Stimulated activated CD4-positive, alpha-beta T cell treated with anti-CD3 and anti-CD28 coated beads, TNF-alpha, amount 100 ng/mL, for 48 hours (primary cell): ENCODE results near the gene NBEAL1.
A peak's percentile ranks its signal among the peaks of the same experiment; 100 is the strongest.
"Not testable (repeated sequence)": the region's sequence is repeated elsewhere in the genome, so short reads cannot be mapped to it uniquely, and the experiment has no call there.

ENCODE experiments used
- DNase-seq, 3 donors: peaks; one replicate each; pipeline ENCODE4 v3.0.0-alpha.2; 2020; ENCODE audit warnings: low read depth in 3 of 3

NBEAL1 gene

DNA sequence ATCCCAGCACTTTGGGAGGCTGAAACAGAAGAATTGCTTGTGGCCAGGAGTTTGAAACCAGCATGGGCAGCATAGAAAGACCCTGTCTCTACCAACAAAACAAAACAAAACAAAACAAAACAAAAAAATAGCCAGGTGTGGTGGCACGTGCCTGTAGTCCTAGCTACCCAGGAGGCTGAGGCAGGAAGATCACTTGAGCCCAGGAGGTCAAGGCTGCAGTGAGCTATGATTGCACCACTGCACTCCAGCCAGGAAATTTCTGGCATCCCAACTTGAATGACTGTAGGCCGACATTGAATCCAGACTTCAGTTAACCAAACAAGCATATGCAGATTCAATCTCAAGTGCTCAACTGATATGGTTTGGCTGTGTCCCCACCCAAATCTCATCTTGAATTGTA is 215.0 kb downstream of the NBEAL1 start:
- not testable (repeated sequence) for DNase-seq

- DNase-seq = no peak
These were observed 222.9 kb downstream of the NBEAL1 start for GRCh38 chr2:203237346-203238238.

DNA sequence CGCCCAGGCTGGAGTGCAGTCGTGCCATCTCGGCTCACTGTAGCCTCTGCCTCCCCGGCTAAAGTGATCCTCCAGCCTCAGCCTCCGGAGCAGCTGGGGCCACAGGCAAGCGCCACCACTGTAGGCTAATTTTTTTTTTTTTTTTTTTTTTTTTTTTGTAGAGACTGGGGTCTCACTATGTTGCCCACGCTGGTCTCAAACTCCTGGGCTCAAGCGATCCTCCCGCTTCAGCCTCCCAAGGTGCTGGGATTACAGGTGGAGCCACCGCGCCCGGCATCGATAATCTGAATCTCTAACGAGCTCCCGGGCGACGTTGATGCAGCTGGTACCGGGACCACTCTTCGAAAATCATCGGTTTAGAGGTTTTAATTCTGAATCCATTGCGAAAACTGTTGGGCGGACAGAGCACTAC is 223.6 kb downstream of the NBEAL1 start:
- DNase-seq = peak in 1 of 3 donors; percentile 1

GRCh38 chr2:203238704-203239526 is 224.2 kb downstream of the NBEAL1 start, which contains the start of gene CYP20A1:
TSS of gene CYP20A1 (plus strand) at chr2:203239018. CDS start at chr2:203239063, 45 bp downstream.
- peak; percentile 95 to 96 (median 96) for DNase-seq

DNA sequence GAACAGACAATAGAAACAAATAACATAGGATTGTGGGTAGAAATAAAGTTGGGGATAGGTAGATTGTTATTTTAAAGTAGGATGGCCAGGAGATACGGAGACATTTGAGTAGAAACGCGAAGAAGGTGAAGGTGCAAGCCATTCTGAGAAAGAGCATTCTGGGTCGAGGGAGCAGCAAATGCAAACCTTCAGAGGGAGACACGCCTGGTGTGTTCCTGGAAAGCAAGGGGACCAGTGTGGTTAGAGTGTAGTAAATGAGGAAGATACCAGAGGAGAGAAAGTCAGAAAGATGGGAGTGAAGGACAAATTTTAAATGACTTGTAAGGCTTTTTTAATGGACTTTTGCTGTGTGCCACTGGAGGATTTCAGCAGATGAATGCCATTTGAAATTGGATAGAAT is 225.8 kb downstream of the NBEAL1 start:
- DNase-seq = no peak

DNA sequence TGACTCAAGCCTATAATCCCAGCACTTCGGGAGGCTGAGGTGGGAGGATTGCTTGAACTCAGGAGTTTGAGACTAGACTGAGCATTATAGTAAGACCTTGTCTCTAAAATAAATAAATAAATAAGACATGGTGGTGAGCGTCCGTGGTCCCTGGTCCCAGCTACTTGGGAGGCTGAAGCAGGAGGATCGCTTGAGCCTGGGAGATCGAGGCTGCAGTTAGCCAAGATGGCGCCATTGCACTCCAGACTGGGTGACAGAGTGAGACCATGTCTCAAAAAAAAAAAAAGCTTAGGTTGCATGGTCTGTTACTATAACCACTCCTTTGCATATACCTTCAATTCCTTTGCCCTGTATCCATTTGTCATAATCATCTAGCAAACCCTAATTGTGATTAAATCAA is 227.8 kb downstream of the NBEAL1 start:
- no peak for DNase-seq

DNA sequence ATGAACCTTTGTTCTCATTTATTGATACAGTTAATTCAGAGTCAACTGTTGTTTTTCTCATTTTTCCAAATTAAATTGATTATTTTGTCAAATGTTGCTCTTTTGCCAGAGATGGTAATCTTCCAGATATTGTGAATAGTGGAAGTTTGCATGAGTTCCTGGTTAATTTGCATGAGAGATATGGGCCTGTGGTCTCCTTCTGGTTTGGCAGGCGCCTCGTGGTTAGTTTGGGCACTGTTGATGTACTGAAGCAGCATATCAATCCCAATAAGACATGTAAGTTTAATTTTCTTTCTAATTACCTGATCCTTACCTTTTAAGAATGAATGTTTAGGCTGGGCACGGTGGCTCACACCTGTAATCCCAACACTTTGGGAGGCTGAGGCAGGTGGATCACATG is 232.0 kb downstream of the NBEAL1 start:
- DNase-seq = no peak

GRCh38 chr2:203252818-203253217 is 238.1 kb downstream of the NBEAL1 start:
- DNase-seq = no peak

DNA sequence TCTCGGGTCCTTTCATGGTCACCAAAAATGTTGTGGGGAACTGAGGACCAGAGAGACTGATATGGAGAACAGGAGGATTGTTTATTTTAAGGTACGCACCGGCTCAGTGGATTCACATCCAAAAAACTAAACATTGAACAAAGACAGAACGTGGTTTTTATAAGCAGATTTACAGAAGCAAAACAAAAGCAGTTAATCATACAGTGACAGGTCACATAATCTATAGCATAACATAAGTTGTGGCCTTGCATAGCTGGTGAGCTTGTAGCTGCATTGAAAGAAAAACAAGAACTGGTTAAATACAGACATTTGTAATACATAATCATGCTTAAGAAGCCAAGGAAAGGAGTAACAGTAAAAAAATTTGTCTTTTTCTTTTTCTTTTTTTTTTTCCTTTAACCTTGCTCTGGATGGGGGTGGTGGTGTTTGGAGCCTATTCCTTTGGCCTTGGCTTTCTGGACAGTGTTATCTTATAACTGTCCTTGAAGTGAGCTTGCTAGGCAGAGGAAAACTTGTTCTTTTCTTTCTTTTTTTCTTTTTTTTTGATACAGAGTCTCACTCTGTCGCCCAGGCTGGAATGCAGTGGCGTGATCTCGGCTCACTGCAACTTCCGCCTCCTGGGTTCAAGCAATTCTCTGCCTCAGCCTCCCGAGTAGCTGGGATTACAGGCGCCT is 238.9 kb downstream of the NBEAL1 start:
- DNase-seq = not testable (repeated sequence)

GRCh38 chr2:203261326-203262159 is 246.9 kb downstream of the NBEAL1 start:
- no peak for DNase-seq
